RWPE1 (cell line): ENCODE data around the gene EFCAB14.

Experiments
- CTCF ChIA-PET: fragments of 350-600 bp; sonication (Branson Sonifier 250); formaldehyde crosslinking; extraction: SDS; loops from one replicate; lab custom pipeline; 2021; lab: Yijun Ruan, JAX
- POLR2A ChIA-PET: fragments of 400-600 bp; formaldehyde crosslinking; extraction: SDS; loops from one replicate; lab custom pipeline; 2020; ENCODE audit warnings: antibody characterized with exemption; ENCODE audit not compliant: low non-redundant PET; lab: Yijun Ruan, JAX
- DNase-seq: peaks from one replicate; pipeline ENCODE4 v3.0.0; 2012; ENCODE audit warnings: low spot score
- H3K27ac ChIP-seq: fragments of 450-650 bp; 2 replicates; pipeline ENCODE4 v1.5.1; 2017
- TF ChIP-seq, protein P1 (sequence below): fragments of 450-650 bp; conservative IDR thresholded peaks from 2 replicates; pipeline ENCODE4 v1.5.1; 2017; ENCODE audit warnings: low read depth, mild to moderate bottlenecking

Gene EFCAB14

DNA sequence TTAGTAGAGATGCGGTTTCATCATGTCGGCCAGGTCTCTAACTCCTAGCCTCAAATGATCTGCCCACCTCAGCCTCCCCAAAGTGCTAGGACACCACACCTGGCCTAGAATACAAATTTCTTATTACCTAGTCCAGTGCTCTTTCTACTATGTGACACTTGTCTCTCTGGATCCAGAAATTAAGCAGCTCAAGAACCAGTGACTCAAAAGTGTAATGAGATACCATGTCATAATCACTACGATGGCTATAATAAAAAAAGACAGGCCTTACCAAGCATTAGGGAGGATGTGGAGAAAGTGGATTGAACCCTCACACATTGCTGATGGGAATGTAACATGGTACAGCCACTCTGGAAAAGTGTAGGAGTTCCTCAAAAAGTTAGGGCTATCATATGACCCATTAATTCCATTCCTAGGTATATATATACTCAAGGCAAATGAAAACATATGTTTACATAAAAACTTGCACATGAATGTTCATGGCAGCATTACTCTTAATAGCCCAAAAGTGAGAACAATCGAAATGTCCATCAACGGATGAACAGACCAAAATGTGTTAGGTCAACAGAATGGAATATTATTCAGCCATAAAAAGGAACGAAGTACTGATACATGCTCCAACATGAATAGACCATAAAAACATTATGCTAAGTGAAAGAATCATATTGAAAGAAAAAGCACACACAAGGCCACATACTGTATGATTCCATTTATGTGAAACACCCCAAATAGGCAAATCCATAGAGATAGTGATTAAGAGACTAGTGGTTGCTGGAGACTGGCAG is 38.9 kb downstream of the EFCAB14 start:
- CTCF ChIA-PET = interaction anchor here (0.6 to 0.9 kb wide), 2 partner anchors 45 to 46 kb away, joined by 3 to 7 read pairs; no protein-coding TSS in a partner anchor
- POLR2A ChIA-PET = interaction anchor here (0.5 kb wide), 1 partner anchor 49 kb away, joined by 3 read pairs; no protein-coding TSS in a partner anchor
- H3K27ac ChIP-seq = no peak overlapping the region
- TF ChIP-seq, protein P1, sequence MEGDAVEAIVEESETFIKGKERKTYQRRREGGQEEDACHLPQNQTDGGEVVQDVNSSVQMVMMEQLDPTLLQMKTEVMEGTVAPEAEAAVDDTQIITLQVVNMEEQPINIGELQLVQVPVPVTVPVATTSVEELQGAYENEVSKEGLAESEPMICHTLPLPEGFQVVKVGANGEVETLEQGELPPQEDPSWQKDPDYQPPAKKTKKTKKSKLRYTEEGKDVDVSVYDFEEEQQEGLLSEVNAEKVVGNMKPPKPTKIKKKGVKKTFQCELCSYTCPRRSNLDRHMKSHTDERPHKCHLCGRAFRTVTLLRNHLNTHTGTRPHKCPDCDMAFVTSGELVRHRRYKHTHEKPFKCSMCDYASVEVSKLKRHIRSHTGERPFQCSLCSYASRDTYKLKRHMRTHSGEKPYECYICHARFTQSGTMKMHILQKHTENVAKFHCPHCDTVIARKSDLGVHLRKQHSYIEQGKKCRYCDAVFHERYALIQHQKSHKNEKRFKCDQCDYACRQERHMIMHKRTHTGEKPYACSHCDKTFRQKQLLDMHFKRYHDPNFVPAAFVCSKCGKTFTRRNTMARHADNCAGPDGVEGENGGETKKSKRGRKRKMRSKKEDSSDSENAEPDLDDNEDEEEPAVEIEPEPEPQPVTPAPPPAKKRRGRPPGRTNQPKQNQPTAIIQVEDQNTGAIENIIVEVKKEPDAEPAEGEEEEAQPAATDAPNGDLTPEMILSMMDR = no peak
- DNase-seq = no peak

DNA sequence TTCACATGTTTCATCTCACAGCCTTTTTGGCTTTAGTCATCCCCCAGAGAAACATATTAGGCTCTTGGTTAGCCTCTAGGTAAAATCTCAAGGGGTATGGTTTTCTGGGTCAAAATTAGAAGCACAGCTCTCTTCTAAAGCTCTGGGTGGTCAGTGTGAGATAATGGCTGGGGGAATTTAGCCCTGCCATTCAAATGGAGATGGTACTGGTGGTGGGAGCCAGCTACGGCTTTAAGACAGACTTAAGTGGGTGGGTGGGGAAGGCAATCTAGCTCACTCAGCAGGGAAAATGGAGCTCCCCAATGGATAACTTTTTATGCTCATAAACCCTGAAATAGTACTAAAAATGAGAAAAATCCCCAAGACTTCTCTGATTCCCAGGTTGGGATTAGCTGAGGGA is 41.6 kb downstream of the EFCAB14 start:
- DNase-seq = no peak
- CTCF ChIA-PET = no interaction called here
- TF ChIP-seq, protein P1 = no peak
- no peak overlapping the region for H3K27ac ChIP-seq
- POLR2A ChIA-PET = interaction anchor here (0.7 kb wide), 1 partner anchor 102 kb away, joined by 3 read pairs; no protein-coding TSS in a partner anchor

- POLR2A ChIA-PET = interaction anchor here (0.7 kb wide), 1 partner anchor 101 kb away, joined by 3 read pairs; no protein-coding TSS in a partner anchor
- H3K27ac ChIP-seq = no peak overlapping the region
- no peak for DNase-seq
- TF ChIP-seq, protein P1 = no peak
- CTCF ChIA-PET = interaction anchor here (0.7 kb wide), 1 partner anchor 11 kb away, joined by 3 read pairs; no protein-coding TSS in a partner anchor
These were observed 42.4 kb downstream of the EFCAB14 start for GRCh38 chr1:46676531-46676930.

DNA sequence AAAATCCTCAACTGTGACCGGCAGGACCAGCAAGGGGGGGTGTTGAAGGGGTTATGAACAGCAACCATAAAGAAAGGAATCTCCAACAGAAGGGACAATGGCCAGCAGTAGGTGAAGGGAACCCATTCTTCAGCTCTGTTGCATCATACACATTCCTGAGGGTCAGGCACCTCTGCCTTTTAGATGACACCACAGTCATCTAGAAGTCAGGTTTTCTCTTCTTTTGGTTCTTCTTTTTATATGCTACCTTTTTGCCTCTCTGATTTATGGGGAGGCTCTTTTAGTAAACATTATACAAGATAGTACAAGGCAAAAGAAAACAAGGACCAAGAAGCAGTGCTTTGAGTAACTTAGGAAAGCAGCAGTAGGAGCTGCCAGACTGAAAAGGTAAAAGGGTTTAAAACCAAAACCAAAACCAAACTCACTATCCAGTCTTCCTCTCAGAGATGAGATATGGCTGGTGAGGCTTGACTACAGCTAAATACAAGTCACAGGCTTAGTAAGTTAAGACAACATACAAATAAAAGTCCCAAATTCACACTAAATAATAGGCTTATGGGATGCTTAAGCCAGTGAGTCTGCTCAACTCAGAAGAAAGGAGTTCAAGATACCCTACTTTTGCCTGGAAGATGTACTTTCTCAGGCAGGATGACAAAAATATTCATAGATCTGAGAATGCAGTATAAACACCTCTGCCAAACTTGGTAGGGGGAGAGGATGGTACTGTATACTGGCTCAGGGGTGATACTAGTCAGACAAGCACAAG is 43.2 kb downstream of the EFCAB14 start:
- TF ChIP-seq, protein P1 = no peak
- POLR2A ChIA-PET = no interaction called here
- no peak for DNase-seq
- CTCF ChIA-PET = no interaction called here
- no peak overlapping the region for H3K27ac ChIP-seq

DNA sequence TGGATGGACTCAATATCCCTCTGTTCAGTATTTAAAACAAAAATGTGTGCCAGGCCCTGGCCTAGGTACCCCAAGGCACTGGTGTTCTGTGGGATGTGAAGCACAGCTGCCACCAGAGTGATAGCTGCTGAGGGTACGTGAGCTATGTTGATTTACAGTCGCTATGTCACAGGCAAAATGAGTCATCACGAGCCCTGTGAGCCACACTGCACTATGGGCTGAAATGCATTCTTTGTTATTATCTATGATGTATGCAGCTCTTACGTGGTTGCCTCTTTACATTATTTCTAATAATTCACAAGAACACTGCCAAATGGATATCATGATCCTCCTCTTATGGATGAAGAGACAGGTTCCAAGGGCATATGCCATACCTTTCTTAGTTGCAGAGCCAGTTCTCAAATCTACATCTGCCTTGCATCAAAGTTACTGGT is 45.1 kb downstream of the EFCAB14 start:
- TF ChIP-seq, protein P1 = no peak
- POLR2A ChIA-PET = no interaction called here
- DNase-seq = no peak
- CTCF ChIA-PET = interaction anchor here (0.6 kb wide), 1 partner anchor 366 kb away, joined by 3 read pairs; no protein-coding TSS in a partner anchor
- H3K27ac ChIP-seq = no peak overlapping the region

- no peak overlapping the region for H3K27ac ChIP-seq
- no peak for DNase-seq
- POLR2A ChIA-PET = no interaction called here
- TF ChIP-seq, protein P1 = no peak
- CTCF ChIA-PET = no interaction called here
These were observed 46.2 kb downstream of the EFCAB14 start for GRCh38 chr1:46672696-46673095.
